SHP77 treated with DMSO at 0.1 percent for 48 hours (cell line): ENCODE results near the gene DPF1.
"Not testable (repeated sequence)": the region's sequence is repeated elsewhere in the genome, so short reads cannot be mapped to it uniquely, and the experiment has no call there.

Experiments
- DNase-seq: peaks from one replicate; lab custom pipeline; 2025; lab: John Stamatoyannopoulos, UW

Gene DPF1

DNA sequence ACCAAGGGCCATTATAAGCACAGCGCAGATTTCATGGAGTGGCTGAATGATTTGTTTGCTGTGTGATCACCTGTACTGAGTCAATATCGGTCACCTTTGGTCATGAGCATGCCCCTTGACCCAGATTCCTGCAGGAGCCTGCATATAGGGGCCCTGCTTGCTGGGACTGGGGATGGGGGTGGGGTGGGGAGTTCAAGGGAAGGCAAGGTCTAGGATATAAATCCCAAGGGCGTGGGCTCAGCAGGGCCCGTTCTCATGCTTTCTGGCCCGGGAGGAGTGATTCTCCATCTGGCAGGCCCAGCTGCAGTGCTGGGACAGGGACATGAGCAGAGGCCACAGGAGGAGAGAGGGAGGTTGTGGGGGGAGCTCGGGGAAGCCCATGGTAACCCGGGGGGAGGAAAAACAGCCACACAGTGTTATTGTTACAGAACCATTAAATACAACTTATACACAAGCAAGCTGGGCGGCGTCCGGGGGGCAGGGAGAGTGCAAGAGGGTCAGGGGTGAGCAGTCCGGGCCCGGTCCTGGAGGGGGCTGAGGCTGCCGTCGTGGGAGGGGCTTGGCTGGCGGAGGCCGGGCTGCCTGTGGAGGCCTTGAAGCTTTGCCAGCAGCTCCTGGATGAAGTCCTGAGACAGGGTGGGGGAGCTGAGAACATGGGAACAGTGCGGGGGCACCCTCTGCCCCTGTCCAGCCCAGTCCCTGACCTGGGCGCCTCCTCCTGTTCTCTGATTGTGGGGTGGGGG lies 27.0 kb upstream of the DPF1 start:
- no peak for DNase-seq

DNA sequence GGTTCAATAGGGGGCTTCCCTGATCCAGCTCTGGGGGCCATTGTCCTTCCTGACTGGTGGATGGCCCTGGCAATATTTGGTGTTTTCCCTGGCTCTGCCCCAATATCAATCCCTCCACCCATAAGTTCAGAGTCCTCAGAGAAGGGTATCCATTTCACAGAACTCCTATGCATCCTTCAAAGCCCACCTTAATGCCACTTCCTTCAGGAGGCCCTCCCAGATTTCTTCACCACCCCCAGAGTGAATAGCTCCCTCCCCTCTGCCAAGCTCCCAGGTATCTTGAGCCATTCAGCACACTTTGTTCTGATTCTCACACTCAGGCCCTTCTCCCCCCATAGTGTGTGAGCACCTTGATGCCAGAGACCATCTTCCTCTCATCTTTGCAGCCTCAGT lies 26.4 kb upstream of the DPF1 start:
- DNase-seq = no peak

DNA sequence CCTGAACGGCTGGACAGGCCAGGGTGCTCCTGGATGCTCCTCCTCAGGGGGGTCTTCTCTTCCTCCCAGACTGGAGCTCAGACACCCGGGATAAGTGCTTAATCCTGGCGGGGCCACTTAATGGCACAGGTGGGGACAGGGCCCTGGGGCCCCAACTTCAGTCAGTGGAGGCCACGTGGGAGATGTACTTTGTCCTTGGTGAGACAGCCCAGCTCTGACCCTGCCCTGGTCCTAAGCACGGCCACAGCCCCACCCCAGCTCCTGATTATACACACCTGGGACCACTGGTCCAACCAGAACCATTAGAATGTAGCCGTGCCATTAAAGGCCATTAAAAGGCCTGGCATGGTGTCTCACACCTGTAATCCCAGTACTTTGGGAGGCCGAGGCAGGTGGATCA lies 24.4 kb upstream of the DPF1 start:
- no peak for DNase-seq

DNA sequence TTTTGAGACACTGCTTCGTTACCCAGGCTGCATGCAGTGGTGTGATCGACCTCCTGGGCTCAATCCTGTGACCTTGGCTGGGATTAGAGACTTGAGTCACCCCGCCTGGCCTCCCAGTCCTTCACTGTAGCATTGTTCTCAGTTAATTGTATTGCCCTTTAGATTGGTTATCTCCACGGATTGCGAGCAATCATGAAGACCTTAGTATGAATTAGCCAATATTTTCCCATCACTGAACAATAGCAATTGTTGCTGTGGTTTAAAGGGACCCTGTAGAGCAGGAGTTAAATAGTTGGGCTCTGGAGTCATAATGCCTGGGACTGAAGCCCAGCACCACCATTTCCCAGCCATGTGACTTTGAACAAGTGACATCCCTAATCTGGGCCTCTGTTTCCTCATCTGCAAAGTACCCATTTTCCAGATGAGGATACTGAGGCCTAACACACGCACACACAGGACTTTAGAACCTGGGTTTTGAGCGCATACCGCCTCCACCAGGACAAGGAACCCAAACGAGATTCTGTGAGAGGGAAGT lies 23.8 kb upstream of the DPF1 start:
- no peak for DNase-seq

DNA sequence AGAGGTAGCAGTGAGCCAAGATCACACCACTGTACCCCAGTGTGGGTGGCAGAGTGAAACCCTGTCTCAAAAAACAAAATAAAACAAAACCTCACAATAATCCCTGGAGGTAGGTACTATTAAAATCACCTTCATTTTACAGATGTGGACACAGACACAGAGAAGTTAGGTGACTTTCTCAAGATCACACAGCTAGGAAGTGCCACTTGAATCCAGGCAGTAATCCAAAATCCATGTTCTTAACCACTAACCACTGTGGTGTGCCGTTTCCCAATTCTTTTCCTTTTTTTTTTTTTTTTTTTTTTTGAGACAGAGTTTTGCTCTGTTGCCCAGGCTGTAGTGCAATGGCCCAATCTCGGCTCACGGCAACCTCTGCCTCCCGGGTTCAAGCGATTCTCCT lies 23.1 kb upstream of the DPF1 start:
- DNase-seq = no peak

DNA sequence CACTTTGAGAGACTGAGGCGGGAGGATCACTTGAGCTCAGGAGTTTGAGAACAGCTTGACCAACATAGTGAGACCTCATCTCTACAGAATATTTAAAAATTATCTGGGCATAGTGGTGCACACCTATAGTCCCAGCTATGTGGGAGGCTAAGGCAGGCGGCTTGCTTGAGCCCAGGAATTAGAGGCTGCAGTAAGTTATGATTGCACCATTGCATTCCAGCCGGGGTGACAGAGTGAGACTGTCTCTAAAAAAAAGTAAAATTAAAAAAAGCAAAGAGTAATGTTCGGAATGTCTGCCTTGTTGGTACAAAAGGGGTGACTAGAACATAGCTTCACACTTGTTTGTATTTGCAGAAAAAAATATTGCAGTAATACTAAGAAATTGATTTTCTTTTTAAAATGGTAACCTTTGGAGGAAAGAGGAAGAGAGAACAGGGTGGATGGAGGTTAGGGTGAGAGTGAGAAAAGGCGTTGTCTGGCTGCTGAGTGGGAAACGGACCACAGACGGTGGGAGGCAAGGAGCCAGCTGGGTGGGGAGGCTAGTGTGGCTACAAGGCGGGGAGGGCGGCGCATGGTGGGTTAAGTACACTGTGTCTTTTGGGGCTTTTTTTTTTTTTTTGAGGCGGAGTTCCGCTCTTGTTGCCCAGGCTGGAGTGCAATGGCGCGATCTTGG lies 21.9 kb upstream of the DPF1 start:
- DNase-seq = no peak

DNA sequence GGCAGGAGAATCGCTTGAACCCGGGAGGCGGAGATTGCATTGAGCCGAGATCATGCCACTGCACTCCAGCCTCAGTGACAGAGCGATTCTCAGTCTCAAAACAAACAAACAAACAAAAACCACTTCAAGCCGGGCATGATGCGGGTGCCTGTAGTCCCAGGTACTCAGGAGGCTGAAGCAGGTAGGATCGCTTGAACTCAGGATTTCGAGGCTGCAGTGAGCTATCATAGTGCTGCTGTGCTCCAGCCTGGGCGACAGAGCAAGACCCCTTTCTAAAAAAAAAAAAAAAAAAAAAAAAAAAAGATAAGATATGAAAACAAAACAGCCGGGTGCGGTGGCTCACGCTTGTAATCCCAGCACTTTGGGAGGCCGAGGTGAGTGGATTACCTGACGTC lies 19.3 kb upstream of the DPF1 start:
- DNase-seq = no peak

DNA sequence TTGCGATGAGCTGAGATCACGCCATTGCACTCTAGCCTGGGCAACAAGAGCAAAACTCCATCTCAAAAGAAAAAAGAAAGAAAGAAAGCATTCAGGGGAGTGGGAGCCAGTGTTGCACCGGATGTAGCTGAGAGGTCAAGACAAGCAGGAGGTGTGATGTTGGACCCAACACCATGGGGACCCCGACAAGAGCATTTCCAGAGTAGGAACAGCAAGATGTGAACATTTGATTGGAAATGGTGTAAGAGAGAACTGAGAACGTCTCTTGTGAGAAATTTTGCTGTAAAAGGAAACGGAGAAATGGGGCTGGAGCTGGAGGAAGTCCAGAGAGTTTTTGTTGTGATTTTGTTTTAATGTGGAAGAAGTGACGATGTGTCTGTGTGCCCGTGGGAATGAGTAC lies 15.8 kb upstream of the DPF1 start:
- DNase-seq = no peak

DNA sequence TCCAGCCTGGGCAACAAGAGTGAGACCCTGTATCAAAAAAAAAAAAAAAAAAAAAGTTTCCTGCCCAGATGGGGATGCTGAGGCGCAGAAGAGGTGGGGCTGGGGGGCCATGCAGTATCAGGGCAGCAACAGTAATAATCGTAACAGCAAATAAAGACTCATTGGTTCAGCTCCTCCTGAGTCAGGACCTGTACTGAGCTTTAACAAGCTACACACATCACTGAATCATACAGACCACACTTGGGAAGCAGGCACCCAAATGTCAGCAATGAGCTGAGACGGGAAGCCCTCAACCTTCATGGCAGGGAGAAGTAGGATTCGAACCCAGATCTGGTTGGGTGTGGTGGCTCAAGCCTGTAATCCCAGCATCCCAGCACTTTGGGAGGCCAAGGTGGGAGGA lies 10.6 kb upstream of the DPF1 start:
- DNase-seq = no peak

DNA sequence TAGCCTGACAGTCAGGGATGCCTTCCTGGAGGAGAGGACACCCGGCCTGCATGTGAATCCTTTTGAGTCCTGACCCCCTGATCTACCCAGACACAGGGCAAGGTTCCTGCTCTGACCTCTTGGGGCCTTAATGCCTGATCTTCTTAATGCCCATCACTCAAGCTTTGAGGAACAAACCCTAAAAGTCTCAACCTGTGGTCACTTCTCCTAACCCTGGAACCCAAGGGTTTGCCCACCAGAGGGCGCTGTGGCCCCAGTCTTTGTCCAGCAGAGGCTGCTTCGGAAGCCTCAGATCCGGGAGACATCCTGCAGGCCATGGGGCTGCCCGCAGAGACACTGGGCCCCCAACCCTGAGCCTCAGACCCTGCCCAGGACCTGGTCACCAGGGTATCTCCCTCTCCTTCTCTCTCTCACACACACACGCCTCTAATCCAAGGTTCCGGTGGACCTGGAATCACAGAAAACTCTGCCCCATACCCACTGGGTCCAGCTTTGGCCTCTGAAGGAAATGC lies 9.8 kb upstream of the DPF1 start:
- DNase-seq = peak; percentile 54

DNA sequence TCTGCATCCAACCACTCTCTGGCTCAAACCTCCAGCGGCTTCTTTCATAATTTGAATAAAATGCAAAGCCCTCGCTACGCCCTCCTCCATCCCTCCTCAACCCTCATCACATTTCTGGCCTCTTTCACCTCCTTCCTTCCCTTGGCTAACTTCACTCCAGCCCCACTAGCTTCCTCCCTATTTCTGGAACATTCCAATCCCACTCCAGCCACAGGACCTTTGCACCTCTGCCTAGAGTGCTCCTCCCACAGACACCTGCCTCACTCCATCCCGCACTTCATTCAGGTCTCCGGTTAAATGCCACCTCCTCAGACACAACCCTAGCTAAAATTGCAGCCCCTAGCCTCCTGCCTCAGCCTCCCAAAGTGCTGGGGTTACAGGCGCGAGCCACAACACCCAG lies 7.9 kb upstream of the DPF1 start:
- DNase-seq = no peak

DNA sequence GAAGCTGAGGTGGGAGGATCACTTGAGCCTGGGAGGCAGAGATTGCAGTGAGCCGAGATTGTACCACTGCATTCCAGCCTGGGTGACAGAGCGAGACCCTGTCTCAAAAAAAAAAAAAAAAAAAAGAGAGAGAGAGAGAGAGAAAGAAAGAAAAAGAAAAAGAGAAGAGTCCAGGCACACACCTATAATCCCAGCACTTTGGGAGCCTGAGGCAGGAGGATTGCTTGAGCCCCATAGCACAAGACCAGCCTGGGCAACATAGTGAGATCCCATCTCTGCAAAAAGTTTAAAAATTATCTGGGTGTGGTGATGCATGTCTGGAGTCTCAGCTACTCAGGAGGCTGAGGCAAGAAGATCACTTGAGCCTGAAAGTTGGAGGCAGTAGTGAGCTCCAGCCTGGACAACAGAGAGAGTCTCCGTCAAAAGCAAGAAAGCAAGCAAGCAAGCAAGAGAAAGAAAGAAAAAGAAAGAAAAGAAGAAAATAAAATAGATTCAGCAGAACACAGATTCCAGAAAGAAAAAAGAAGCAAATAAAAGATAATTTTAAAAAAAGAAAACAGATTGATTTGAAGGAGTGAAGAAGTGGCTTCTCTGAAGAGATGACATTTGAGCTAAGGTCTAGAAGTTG lies 6.6 kb upstream of the DPF1 start:
- not testable (repeated sequence) for DNase-seq

DNA sequence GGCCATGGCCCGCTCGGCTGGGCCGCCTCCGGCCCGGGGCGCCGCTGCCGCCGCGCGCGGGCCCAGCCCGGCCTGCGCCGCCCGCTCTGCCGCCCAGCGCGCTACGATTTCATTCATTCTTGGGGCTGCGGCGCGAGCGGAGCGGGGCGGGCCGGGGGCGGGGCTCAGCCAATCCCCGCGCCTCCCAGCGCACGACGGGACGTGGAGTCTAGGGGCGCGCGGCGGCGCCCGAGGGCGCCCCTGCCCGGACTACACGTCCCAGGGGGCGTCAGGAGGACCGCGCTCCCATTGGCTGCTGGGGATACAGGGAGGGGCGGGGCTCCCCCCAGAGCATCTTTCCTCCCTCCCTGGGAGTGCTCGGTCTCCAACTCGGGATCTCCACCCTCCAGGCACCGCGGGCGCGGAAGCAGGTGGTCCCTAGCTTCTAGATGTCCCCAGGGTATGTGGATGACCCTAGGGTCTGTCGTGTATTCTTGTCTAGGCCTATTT lies 5.6 kb upstream of the DPF1 start:
- peak; percentile 88 for DNase-seq

DNA sequence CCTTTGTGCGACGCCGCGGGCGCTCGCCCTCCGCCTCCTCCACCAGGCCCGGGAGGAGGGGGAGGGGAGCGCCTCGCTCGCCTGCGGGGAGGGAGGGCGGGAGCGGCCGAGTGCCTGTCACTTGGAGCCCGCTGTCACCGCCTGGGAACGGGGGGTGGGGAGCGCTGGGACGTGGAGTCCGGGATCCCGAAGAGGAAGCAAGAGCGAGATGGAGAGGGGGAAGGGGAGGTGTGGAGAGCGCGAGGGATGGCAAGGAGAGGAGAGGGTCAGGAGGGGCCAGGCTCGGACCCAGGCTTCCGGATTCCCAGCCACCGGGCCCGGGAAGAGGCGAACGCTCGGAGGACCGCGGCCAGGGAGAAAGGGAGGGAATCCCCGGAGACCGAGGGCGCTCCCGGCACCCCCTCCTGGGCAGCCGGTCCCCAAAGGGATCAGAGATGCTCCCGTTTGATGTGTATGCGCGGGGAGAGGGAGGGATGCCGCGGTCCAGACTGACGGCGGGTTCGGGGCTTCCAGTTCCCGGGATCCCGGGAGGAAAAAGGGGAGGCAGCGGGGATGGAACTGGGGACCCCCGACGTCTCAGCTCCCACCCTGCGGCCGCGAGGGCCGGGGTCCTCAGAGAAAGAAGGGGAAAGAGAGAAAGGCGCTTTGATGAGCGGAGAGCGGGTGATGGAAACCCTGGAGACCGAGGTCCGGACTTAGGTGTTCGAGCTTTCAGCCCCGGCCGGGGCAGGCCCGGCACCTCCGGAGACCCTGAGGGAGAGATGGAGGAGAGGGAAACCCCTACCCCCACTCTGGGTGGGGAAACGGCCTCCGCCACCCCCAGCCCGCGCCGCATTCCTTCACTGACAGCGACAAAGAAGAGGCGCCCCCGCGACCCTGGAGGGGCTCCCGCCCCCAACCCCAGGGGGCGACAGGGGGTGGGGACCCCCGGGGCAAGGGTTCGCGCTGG lies 4.7 kb upstream of the DPF1 start:
- no peak for DNase-seq

DNA sequence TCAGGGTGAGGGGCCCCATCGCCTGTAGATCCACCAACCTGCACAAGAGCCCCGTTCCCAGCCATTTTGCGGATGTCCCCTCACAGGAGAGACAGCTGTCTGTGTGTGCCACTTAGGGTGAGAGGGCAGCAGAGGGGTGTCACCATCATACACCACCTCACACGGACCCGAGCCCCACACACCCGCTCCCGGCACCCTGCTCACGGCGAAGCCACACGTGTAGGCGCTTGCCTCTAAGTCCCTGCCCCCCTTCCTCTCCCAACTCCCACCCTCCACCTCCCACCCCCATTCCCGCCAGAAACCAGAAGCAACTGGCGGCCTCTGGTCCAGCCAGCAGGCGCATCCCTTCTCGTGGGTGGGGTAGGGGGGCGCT lies 4.0 kb upstream of the DPF1 start:
- no peak for DNase-seq

DNA sequence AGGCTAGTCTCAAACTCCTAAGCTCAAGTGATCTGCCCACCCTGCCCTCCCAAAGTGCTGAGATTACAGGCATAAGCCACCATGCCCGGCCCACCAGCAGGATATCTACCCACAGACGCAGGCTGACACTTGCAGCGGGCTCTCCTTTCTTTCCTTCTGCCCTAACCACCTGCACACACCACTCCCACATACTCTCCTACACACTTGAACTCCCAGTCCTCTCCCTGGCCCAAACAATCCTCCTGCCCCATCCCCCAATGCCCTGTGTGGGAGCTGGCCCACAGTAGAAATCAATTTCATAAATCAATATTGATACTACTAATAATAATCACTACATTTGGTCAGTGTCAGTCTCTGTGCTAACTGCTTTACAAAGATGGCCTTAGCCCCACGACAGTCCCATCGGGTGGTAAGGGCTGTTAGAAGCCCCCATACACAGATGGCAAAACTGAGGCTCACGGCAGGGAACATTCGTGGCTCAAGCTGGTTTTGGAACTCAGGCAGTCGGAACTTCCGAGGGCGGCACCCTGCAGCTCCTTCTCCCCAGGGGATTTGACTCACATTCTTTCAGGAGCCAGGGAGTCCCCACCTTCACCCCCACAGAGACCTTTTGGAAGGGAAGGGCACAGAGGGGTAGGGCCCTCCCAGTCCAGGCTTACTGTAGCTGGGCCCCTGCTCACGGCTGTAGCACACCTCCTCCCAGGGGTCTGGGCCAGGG lies 3.4 kb upstream of the DPF1 start:
- DNase-seq = no peak

DNA sequence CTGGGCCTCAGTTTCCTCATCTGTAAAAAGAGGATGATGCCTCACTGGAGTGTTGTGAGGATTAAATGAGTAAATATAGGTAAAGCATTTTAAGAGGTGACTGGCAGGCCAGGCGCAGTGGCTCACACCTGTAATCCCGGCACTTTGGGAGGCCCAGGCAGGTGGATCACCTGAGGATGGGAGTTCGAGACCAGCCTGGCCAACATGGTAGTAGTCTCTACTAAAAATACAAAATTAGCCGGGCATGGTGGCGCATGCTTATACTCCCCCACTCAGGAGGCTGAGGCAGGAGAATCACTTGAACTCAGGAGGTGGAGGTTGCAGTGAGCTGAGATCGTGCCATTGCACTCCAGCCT lies 819 bp upstream of the DPF1 start:
- DNase-seq = not testable (repeated sequence)

DNA sequence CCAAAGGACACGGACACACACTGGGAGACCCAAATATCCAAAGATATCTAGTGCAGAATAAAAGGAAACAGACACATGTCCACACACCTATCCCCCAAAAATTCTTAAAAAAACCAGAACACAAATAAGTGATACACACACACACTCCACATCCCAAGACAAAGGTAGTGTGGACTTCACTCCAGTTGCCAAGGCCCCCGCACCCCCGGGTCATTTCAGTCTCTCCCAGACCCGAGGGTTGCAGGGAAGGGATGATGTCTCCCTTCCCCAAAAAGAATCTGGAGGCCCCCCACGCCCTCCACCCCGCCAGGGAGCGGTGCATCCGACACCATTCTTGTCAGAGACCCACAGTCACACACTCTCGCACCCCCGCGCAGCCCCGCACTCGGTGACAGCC lies 407 bp downstream of the DPF1 start:
- no peak for DNase-seq

DNA sequence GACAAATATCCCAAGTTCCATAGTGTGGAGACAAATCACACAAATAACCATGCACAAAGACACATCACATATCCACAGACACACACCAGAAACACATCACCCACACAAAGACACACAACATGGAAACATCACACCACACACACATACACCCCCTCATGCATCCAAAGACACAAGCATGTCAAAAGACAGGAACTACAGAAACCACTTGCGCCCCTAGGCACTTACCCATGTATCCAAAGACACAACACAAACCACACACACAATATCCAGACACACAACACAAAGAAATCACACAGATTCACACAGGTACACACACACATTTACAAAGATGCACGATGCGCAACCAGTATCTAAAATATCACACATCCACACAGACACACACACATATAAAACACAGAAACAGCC lies 901 bp downstream of the DPF1 start:
- no peak for DNase-seq

DNA sequence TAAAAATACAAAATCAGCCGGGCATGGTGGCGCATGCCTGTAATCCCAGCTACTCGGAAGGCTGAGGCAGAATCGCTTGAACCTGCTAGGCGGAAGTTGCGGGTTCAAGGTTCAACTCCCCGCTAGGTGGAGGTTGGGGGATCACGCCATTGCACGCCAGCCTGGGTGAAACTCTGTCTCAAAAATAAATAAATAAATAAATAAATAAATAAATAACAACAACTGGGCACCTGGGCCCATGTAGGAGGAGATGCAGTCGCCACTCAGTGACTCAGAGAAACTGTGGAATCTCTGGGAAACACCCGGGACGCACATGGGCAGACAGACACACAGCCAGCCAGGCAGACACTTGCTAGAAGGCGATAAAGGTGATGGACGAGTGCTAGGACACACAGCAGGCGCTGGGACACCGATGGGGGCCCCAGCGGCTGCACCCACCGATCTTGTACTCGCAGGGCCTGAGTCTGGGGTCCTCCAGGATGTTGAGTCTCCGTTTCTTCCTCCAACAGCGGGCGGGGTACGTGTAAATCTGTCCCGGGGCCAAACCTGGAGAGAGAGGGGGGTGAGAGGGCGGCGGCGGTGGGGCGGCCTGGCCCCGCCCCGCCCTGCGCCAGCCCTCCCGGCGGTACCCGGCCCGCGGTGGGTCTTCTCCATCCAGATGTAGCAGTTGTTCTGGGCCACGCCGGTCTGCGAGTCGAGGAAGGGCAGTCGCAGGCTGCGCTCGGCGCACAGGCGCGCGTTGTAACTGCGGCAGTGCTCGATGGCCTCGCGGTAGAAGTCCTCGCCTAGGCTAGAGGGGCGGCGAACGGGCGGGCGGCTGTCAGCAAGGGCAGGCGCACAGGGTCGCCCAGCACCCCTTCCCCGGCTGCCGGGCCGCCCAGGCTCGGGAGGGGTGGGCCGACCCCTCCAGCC lies 1.8 kb downstream of the DPF1 start:
- no peak for DNase-seq
